Activated CD8-positive, alpha-beta T cell treated with anti-CD3 and anti-CD28 coated beads, Interleukin-2, amount 10 ng/mL, durations not matched to agents 7 days and 5 days (primary cell): ENCODE results near the gene MCF2L2. TPM values are rescaled to one million over a fixed set of nuclear protein-coding genes. Genes with fewer than 3 reads are reported as not detected.
A peak's percentile ranks its signal among the peaks of the same experiment; 100 is the strongest.

Experiments
- ATAC-seq: fragments of 150-1000 bp; cut with Tn5 transposase; one replicate; pipeline ENCODE4 v1.10.0; 2021; ENCODE audit warnings: moderate library complexity
- CTCF ChIA-PET: fragments of 350-600 bp; sonication (Branson Sonifier 250); formaldehyde crosslinking; loops from one replicate; lab custom pipeline; 2021; ENCODE audit warnings: antibody characterized with exemption; lab: Charles Lee
- POLR2A ChIA-PET: fragments of 350-600 bp; sonication (Branson Sonifier 250); formaldehyde crosslinking; loops from one replicate; lab custom pipeline; 2021; ENCODE audit warnings: antibody characterized with exemption; lab: Charles Lee
- DNase-seq: peaks from one replicate; pipeline ENCODE4 v3.0.0-alpha.2; 2020
- H3K27ac Mint-ChIP-seq: one replicate; pipeline ENCODE4 v1.8.0; 2021; ENCODE audit warnings: mild to moderate bottlenecking, mixed read lengths
- H3K27me3 Mint-ChIP-seq: one replicate; pipeline ENCODE4 v1.8.0; 2021; ENCODE audit warnings: low read depth, mixed read lengths
- H3K36me3 Mint-ChIP-seq: one replicate; pipeline ENCODE4 v1.8.0; 2021; ENCODE audit warnings: low read depth, mixed read lengths
- H3K4me1 Mint-ChIP-seq: one replicate; pipeline ENCODE4 v1.8.0; 2021; ENCODE audit warnings: low read depth, mixed read lengths
- H3K4me3 Mint-ChIP-seq: one replicate; pipeline ENCODE4 v1.8.0; 2021; ENCODE audit warnings: mild to moderate bottlenecking, mixed read lengths
- H3K9me3 Mint-ChIP-seq: one replicate; pipeline ENCODE4 v1.8.0; 2022; ENCODE audit warnings: mixed read lengths; ENCODE audit not compliant: insufficient read depth
- total RNA-seq, 2 experiments: library from RNA; stranded (reverse); gene quantifications; one replicate each; pipeline ENCODE4 v1.2.3, GENCODE V29; 2021

The MCF2L2 gene
- total RNA-seq, 2 experiments from 2014 or later = 7.2 to 7.5 TPM

GRCh38 chr3:183315739-183316138 is 112.7 kb downstream of the MCF2L2 start:
- DNase-seq (no peak), ATAC-seq (no peak)
- ChIA-PET CTCF (interaction anchor here (0.6 kb wide), 1 partner anchor 11 kb away, joined by 3 read pairs; no protein-coding TSS in a partner anchor), POLR2A (interaction anchor here (0.7 kb wide), 1 partner anchor 27 kb away, joined by 3 read pairs; no protein-coding TSS in a partner anchor)
- Mint-ChIP-seq H3K9me3 (no peaks in the 10 kb centered on the region), H3K27me3 (no peaks in the 10 kb centered on the region), H3K4me1 (peaks cover 18% of the 10 kb centered on the region), H3K27ac (no peak overlapping the region), H3K36me3 (peaks cover 8% of the 10 kb centered on the region), H3K4me3 (no peak overlapping the region)

DNA sequence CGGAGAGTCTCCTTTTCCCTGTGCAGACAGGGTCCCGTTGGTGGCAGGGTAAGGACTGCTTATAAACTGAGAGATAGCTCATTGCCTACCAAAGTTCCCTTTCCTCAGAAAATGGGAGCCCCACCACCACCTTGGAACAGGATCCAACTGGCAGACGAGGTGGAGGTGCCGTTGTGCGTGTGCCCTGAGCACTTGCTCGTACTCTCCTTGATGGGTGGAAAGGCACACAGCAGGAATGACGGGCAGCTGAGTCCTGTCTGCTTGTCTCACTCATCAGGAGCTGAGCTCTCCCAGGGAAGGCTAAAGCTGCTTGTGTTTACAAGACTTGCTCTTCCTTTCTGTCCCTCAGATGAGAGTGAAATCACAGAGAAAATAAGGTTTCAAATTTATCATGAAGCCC is 114.7 kb downstream of the MCF2L2 start:
- H3K27me3 Mint-ChIP-seq = no peaks in the 10 kb centered on the region
- ATAC-seq = no peak
- POLR2A ChIA-PET = no interaction called here
- no peak overlapping the region for H3K4me3 Mint-ChIP-seq
- DNase-seq = no peak
- peaks cover 11% of the 10 kb centered on the region for H3K36me3 Mint-ChIP-seq
- no peak overlapping the region for H3K27ac Mint-ChIP-seq
- H3K9me3 Mint-ChIP-seq = no peaks in the 10 kb centered on the region
- H3K4me1 Mint-ChIP-seq = peaks cover 5% of the 10 kb centered on the region
- CTCF ChIA-PET = no interaction called here

GRCh38 chr3:183313351-183313750 is 115.1 kb downstream of the MCF2L2 start:
- no peak for DNase-seq
- no peak for ATAC-seq
- ChIA-PET POLR2A (no interaction called here), CTCF (no interaction called here)
- no peak overlapping the region for H3K27ac Mint-ChIP-seq
- H3K4me3 Mint-ChIP-seq = no peak overlapping the region
- H3K4me1 Mint-ChIP-seq = peaks cover 2% of the 10 kb centered on the region
- peaks cover 11% of the 10 kb centered on the region for H3K36me3 Mint-ChIP-seq
- H3K27me3 Mint-ChIP-seq = no peaks in the 10 kb centered on the region
- no peaks in the 10 kb centered on the region for H3K9me3 Mint-ChIP-seq

GRCh38 chr3:183312433-183312832 is 116.0 kb downstream of the MCF2L2 start:
- peaks cover 6% of the 10 kb centered on the region for H3K4me1 Mint-ChIP-seq
- ChIA-PET POLR2A (no interaction called here), CTCF (no interaction called here)
- no peak overlapping the region for H3K27ac Mint-ChIP-seq
- peaks cover 11% of the 10 kb centered on the region for H3K36me3 Mint-ChIP-seq
- ATAC-seq (no peak), DNase-seq (no peak)
- H3K4me3 Mint-ChIP-seq = no peak overlapping the region
- no peaks in the 10 kb centered on the region for H3K27me3 Mint-ChIP-seq
- H3K9me3 Mint-ChIP-seq = no peaks in the 10 kb centered on the region

GRCh38 chr3:183310936-183311335 is 117.5 kb downstream of the MCF2L2 start:
- Mint-ChIP-seq H3K27me3 (no peaks in the 10 kb centered on the region), H3K4me1 (peaks cover 21% of the 10 kb centered on the region), H3K9me3 (no peaks in the 10 kb centered on the region), H3K36me3 (peaks cover 11% of the 10 kb centered on the region), H3K27ac (no peak overlapping the region), H3K4me3 (no peak overlapping the region)
- no peak for ATAC-seq
- no peak for DNase-seq
- ChIA-PET CTCF (no interaction called here), POLR2A (no interaction called here)

DNA sequence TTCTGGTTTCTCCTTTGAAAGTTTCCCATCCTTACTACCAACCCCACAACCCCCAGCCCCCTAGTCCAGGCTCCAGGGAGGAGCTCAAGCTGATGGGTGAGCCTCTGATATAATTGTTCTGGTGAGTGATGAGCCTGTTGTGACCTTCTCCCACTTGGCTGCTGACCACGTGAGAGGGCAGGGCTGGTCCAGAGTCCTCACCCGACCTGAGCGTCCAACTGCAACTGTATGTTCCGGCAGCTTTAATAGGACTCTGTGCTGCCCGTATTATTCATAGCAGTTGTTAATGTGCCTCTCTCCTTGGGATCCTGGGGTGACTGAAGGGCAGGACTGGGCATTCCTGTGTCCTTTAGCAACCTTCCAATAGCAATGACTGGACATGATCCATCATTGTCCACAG is 119.1 kb downstream of the MCF2L2 start:
- POLR2A ChIA-PET = no interaction called here

DNA sequence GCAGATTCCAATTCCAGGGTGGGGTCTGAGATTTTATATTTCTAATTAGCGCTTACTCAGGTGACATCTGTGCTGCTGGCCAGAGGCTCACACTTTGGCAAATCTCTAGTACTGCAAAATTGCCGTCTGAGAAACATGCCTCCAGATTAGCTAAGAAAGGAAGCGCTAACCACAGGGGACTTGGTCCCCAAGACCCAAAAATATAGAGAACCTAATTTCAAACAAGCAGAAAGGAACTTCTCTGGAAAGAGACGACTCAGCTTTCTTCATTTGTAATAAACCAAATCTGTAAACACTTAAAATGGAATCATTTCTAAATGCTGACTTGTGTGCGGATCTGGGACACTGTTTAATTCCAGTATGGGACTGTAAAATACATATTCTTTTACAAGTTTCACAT is 119.7 kb downstream of the MCF2L2 start:
- Mint-ChIP-seq H3K27me3 (no peaks in the 10 kb centered on the region), H3K36me3 (peaks cover 11% of the 10 kb centered on the region), H3K9me3 (no peaks in the 10 kb centered on the region), H3K27ac (no peak overlapping the region), H3K4me3 (no peak overlapping the region), H3K4me1 (peaks cover 27% of the 10 kb centered on the region)
- ChIA-PET CTCF (no interaction called here), POLR2A (no interaction called here)
- no peak for DNase-seq
- ATAC-seq = no peak

More for the DNA sequence above, 119.1 kb downstream of the MCF2L2 start:
- Mint-ChIP-seq H3K4me1 (peaks cover 23% of the 10 kb centered on the region), H3K9me3 (no peaks in the 10 kb centered on the region), H3K4me3 (no peak overlapping the region), H3K27me3 (no peaks in the 10 kb centered on the region), H3K27ac (no peak overlapping the region), H3K36me3 (peaks cover 11% of the 10 kb centered on the region)
- ATAC-seq (no peak), DNase-seq (no peak)
- CTCF ChIA-PET = no interaction called here

DNA sequence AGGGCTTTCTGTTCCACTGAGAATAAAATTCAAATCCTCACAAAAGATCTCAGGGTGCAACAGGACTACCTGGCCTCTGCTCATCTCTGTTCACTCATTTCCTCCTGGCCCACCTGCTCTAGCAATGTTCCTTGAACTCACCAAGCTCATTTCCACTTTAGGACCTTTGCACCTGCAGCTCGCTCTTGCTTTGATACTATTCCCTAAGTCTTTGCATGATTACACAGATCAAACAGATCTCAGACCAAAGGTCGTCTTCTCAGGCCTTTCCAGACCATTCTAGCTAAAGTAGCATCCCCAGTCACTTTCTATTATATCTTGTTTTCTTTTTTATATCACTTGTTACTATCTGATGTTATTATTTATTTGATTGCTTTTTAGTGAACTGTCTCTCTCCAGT is 120.7 kb downstream of the MCF2L2 start:
- Mint-ChIP-seq H3K9me3 (no peaks in the 10 kb centered on the region), H3K27ac (no peak overlapping the region), H3K27me3 (no peaks in the 10 kb centered on the region), H3K4me3 (no peak overlapping the region), H3K36me3 (peaks cover 11% of the 10 kb centered on the region), H3K4me1 (peaks cover 34% of the 10 kb centered on the region)
- no peak for ATAC-seq
- CTCF ChIA-PET = interaction anchor here (1.3 to 1.8 kb wide), 2 partner anchors 123 to 185 kb away, joined by 4 to 5 read pairs; no protein-coding TSS in a partner anchor
- POLR2A ChIA-PET = interaction anchor here (0.6 kb wide), 1 partner anchor 327 kb away, joined by 3 read pairs; no protein-coding TSS in a partner anchor
- no peak for DNase-seq

DNA sequence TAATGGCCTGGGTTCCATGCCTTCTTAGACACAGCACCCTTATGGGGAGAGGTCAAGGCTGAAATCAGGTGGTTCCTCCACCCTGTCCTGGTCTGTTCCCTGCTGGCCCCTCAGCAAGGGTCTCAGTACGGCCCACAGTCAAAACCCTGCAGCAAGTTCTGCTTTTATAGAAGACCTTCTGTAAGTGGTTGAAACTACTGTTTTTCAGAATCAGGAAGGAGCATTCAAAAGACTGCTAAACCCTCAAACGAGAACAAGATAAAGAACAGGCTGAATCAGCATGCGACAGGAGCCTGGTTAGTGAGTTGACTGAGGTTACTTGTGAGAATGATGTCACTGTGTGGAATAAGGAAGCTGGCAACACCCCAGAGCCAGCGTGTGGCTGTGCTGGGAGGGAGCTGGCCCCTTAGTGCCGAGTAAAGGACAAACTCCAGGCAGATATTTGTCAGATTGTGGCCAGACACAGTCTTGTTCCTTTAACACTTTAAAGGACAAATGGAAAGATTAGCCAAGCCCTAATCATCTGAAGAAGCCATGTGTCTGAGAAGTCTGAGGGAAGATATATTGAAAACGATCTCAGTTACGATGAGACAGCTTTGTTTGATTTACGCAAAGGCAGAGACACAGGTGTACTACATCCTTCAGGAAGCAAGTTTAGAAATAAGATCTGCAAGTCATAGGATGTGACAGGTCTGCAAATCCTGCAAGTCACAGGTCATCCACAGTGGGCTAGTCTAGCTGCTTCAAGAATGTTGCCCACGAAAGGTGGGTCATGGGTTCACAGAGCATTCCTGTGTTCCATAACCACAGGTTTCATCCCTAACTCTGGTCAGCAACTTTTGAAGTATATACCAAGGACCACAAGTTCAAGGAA is 121.4 kb downstream of the MCF2L2 start:
- DNase-seq (peak; percentile 51), ATAC-seq (peak; percentile 87)
- ChIA-PET POLR2A (no interaction called here), CTCF (interaction anchor here (1.3 to 1.8 kb wide), 3 partner anchors 8 to 184 kb away, joined by 3 to 5 read pairs (median 4); no protein-coding TSS in a partner anchor)
- Mint-ChIP-seq H3K27ac (peak overlapping the region; percentile 26), H3K4me3 (no peak overlapping the region), H3K36me3 (peaks cover 11% of the 10 kb centered on the region), H3K27me3 (no peaks in the 10 kb centered on the region), H3K9me3 (no peaks in the 10 kb centered on the region), H3K4me1 (peaks cover 40% of the 10 kb centered on the region)

- Mint-ChIP-seq H3K27me3 (no peaks in the 10 kb centered on the region), H3K9me3 (no peaks in the 10 kb centered on the region), H3K36me3 (peaks cover 8% of the 10 kb centered on the region), H3K27ac (no peak overlapping the region), H3K4me1 (peaks cover 52% of the 10 kb centered on the region), H3K4me3 (no peak overlapping the region)
- POLR2A ChIA-PET = no interaction called here
- DNase-seq (no peak), ATAC-seq (no peak)
- CTCF ChIA-PET = interaction anchor here (1.0 kb wide), 2 partner anchors 18 to 79 kb away, joined by 3 to 6 read pairs; no protein-coding TSS in a partner anchor
Measured at GRCh38 chr3:183303690-183304089, 124.7 kb downstream of the MCF2L2 start.

DNA sequence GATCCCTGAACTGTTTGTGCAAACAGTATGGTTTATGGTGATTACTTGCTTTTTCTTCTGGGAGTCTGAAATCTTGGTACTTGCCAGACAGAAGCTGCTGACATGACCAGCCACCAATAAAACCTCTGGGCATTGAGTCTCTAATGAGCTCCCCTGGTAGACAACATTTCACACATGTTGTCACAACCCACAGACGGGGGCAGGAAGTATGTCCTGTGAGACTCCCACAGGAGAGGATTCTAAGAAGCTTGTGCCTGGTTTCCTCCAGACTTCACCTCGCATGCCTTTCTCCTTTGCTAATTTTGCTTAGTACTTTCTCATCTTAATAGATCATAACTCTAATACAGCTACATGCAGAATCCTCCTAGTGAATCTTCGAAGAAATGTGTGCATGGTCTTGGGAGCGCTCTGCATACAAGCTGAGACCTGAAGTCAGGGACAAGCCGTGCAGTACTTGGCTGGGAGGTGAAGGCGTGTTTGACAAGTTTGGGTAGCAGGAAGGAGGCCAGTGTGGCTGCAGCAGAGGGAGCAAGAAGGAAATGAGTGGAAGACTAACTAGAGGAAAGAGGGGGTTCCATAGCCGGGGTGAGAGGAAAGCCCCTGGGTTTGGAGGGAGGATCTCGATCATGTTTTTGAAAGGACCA is 126.4 kb downstream of the MCF2L2 start:
- Mint-ChIP-seq H3K9me3 (no peaks in the 10 kb centered on the region), H3K4me1 (peaks cover 41% of the 10 kb centered on the region), H3K4me3 (peak overlapping the region; percentile 2), H3K27me3 (no peaks in the 10 kb centered on the region), H3K27ac (peak overlapping the region; percentile 51), H3K36me3 (peaks cover 6% of the 10 kb centered on the region)
- ChIA-PET POLR2A (interaction anchor here (1.3 kb wide), 1 partner anchor 16 kb away, joined by 7 read pairs; no protein-coding TSS in a partner anchor), CTCF (interaction anchor here (0.8 to 1.6 kb wide), 4 partner anchors 15 to 118 kb away, joined by 3 to 6 read pairs (median 6); no protein-coding TSS in a partner anchor)
- ATAC-seq = peak; percentile 42
- peak; percentile 47 for DNase-seq
